Measurements from ENCODE around the gene YJEFN3.

YJEFN3 gene

GRCh38 chr19:19568802-19569756 is 40.4 kb downstream of the YJEFN3 start:
- TF ChIP-seq, protein P1, sequence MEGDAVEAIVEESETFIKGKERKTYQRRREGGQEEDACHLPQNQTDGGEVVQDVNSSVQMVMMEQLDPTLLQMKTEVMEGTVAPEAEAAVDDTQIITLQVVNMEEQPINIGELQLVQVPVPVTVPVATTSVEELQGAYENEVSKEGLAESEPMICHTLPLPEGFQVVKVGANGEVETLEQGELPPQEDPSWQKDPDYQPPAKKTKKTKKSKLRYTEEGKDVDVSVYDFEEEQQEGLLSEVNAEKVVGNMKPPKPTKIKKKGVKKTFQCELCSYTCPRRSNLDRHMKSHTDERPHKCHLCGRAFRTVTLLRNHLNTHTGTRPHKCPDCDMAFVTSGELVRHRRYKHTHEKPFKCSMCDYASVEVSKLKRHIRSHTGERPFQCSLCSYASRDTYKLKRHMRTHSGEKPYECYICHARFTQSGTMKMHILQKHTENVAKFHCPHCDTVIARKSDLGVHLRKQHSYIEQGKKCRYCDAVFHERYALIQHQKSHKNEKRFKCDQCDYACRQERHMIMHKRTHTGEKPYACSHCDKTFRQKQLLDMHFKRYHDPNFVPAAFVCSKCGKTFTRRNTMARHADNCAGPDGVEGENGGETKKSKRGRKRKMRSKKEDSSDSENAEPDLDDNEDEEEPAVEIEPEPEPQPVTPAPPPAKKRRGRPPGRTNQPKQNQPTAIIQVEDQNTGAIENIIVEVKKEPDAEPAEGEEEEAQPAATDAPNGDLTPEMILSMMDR (IDR thresholded peaks at IDR 0.05; ENCODE audit: insufficient read depth, low read length, missing control alignments), result no peak
- CTCF ChIA-PET, result interaction anchor here (1.4 to 8.5 kb wide), 2 partner anchors 16 to 37 kb away, joined by 7 to 102 read pairs; no protein-coding TSS in a partner anchor
- POLR2A ChIA-PET, result no interaction called here
- H3K4me3 ChIP-seq (ENCODE audit: low read depth, low read length), result no peak overlapping the region
- no peak for DNase-seq (ENCODE audit: low read depth, low spot score)

DNA sequence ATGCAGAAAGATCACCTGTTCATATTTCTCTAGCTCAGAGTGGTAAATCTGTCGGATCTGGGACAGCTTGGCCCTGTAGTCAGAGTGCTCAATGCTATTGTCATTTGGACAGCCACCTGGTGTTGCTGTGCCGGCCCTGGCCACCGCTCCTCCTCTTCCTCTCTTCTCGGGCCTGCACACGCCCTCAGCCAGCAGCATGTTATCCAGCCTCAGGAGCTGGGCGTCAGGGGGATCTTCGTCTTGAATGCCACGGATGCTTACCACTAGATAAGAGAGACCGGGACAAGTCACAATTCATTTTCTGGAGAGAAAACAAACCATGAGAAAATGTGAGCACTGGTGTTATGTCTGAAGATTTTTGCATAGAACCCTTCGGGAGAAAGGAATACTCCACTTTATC is 41.9 kb downstream of the YJEFN3 start:
- H3K4me3 ChIP-seq (ENCODE audit: low read depth, low read length), result no peak overlapping the region
- CTCF ChIA-PET, result interaction anchor here (8.5 kb wide), 1 partner anchor 17 kb away, joined by 102 read pairs; no protein-coding TSS in a partner anchor
- DNase-seq (ENCODE audit: low read depth, low spot score), result no peak
- TF ChIP-seq, protein P1 (IDR thresholded peaks at IDR 0.05; ENCODE audit: insufficient read depth, low read length, missing control alignments), result no peak
- POLR2A ChIA-PET, result no interaction called here

DNA sequence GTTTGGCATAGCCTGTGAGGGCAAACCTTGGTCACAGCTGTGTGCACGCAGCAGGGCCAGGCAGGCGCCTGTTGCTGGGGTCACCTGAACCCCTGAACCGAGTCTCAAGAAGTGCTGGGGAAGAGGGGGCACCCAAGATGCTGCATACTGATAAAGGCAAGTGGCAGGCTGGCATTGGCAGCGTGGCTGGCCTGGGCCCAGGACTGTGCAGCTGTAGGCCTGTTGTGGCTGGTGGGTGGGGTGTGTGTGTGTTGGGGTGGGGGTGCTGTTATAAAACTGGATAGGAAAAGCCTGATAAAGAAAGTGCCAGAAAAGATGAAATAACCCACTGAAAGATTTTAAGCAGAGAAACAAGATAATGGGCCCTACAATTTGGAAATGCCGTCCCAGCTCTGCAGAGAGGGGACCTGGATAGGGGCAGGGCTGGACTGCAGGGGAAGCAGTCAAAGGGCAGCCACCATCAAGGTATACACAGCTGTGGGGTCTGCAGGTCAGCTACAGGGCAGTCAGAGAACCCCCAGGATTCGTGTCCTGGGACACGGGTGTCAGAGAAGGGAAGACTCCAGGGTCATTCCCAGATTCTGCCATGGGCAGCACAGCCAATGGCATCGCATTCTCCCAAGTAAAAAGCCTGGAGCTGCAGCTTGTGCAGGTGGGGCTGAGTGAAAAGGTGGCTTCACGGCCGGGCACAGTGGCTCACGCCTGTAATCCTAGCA is 42.5 kb downstream of the YJEFN3 start:
- no peak for DNase-seq (ENCODE audit: low read depth, low spot score)
- no peak overlapping the region for H3K4me3 ChIP-seq (ENCODE audit: low read depth, low read length)
- CTCF ChIA-PET, result interaction anchor here (8.5 kb wide), 1 partner anchor 18 kb away, joined by 102 read pairs; no protein-coding TSS in a partner anchor
- TF ChIP-seq, protein P1 (IDR thresholded peaks at IDR 0.05; ENCODE audit: insufficient read depth, low read length, missing control alignments), result no peak
- POLR2A ChIA-PET, result no interaction called here

- TF ChIP-seq, protein P1 (IDR thresholded peaks at IDR 0.05; ENCODE audit: insufficient read depth, low read length, missing control alignments), result no peak
- POLR2A ChIA-PET, result no interaction called here
- DNase-seq (ENCODE audit: low read depth, low spot score), result no peak
- no peak overlapping the region for H3K4me3 ChIP-seq (ENCODE audit: low read depth, low read length)
- CTCF ChIA-PET, result interaction anchor here (0.7 to 1.0 kb wide), 2 partner anchors 21 to 23 kb away, joined by 3 to 7 read pairs; no protein-coding TSS in a partner anchor
These were observed 46.7 kb downstream of the YJEFN3 start for GRCh38 chr19:19575411-19575810.

DNA sequence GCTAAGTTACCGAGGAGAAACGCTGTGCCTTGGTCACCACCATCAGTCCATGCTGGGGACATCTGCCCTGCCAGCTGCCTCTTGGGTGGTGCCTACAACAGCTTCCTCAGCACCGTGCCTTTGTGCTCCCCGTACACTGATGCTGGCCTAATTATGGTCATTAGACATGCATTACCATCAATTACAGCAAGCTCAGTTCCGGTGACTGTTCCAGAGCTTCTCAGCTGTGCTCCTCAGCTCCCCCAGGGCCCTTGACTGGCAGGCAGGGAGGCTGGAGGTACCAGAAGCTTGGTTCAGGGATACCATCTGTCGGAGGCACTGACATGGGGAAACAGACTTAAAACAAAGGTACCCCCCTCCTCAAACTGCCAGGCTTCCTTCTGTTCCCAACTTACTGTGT is 49.5 kb downstream of the YJEFN3 start:
- no peak for DNase-seq (ENCODE audit: low read depth, low spot score)
- ChIA-PET CTCF (interaction anchor here (3.5 kb wide), 1 partner anchor 24 kb away, joined by 15 read pairs; no protein-coding TSS in a partner anchor), POLR2A (no interaction called here)
- TF ChIP-seq, protein P1 (IDR thresholded peaks at IDR 0.05; ENCODE audit: insufficient read depth, low read length, missing control alignments), result no peak
- H3K4me3 ChIP-seq (ENCODE audit: low read depth, low read length), result no peak overlapping the region

All from AG04449 (cell line).